ENCODE results near the gene B4GALNT4.
"Not testable (repeated sequence)": the region's sequence is repeated elsewhere in the genome, so short reads cannot be mapped to it uniquely, and the experiment has no call there.

B4GALNT4 gene

GRCh38 chr11:419248-420005 is 50.1 kb downstream of the B4GALNT4 start:
- no peak overlapping the region for H3K27ac ChIP-seq
- TF ChIP-seq CTCF (IDR thresholded peaks at IDR 0.05), result no peak
- no peak for TF ChIP-seq ZFX (IDR thresholded peaks at IDR 0.05; ENCODE audit: borderline replicate concordance)

- TF ChIP-seq CTCF (IDR thresholded peaks at IDR 0.05), result no peak
- TF ChIP-seq ZFX (IDR thresholded peaks at IDR 0.05; ENCODE audit: borderline replicate concordance), result no peak
- H3K27ac ChIP-seq, result no peak overlapping the region
Observed at GRCh38 chr11:420054-420910, 51.0 kb downstream of the B4GALNT4 start.

- TF ChIP-seq ZFX (IDR thresholded peaks at IDR 0.05; ENCODE audit: borderline replicate concordance), result no peak
- no peak for TF ChIP-seq CTCF (IDR thresholded peaks at IDR 0.05)
Observed at GRCh38 chr11:420911-421321, 51.6 kb downstream of the B4GALNT4 start.

GRCh38 chr11:422249-422656 is 53.0 kb downstream of the B4GALNT4 start:
- no peak overlapping the region for H3K27ac ChIP-seq
- TF ChIP-seq ZFX (IDR thresholded peaks at IDR 0.05; ENCODE audit: borderline replicate concordance) (no peak), CTCF (IDR thresholded peaks at IDR 0.05) (no peak)

More at GRCh38 chr11:420911-421321, 51.6 kb downstream of the B4GALNT4 start:
- no peak overlapping the region for H3K27ac ChIP-seq

- no peak for TF ChIP-seq ZFX (IDR thresholded peaks at IDR 0.05; ENCODE audit: borderline replicate concordance)
- TF ChIP-seq CTCF (IDR thresholded peaks at IDR 0.05), result no peak
- no peak overlapping the region for H3K27ac ChIP-seq
Observed at GRCh38 chr11:424232-424631, 54.9 kb downstream of the B4GALNT4 start.

- not testable (repeated sequence) for H3K27ac ChIP-seq
Observed at GRCh38 chr11:424766-425165, 55.5 kb downstream of the B4GALNT4 start.

GRCh38 chr11:425301-425700 is 56.0 kb downstream of the B4GALNT4 start:
- no peak overlapping the region for H3K27ac ChIP-seq

More at GRCh38 chr11:425301-425700, 56.0 kb downstream of the B4GALNT4 start:
- no peak for TF ChIP-seq ZFX (IDR thresholded peaks at IDR 0.05; ENCODE audit: borderline replicate concordance)
- no peak for TF ChIP-seq CTCF (IDR thresholded peaks at IDR 0.05)
